K562 (cell line): ENCODE results near the gene NENF.

Source experiments
- CBFA2T2 ChIP-seq: fragments of 450-650 bp; conservative IDR thresholded peaks from 2 replicates; pipeline ENCODE4 v1.6.1; 2017; ENCODE audit warnings: mild to moderate bottlenecking
- HMG20B ChIP-seq: fragments of 250-450 bp; sonication (Bioruptor Pico); IDR thresholded peaks from 2 replicates; pipeline ENCODE4 v1.5.0; 2021; ENCODE audit warnings: mild to moderate bottlenecking
- KAT7 ChIP-seq: sonication (generic); formaldehyde crosslinking; IDR thresholded peaks from 2 replicates; pipeline ENCODE4 v1.8.0; 2022; ENCODE audit warnings: missing genetic modification reagents, mild to moderate bottlenecking, borderline replicate concordance
- ZNF274 ChIP-seq: IDR thresholded peaks from 2 replicates; pipeline ENCODE4 v1.6.1; 2011; ENCODE audit warnings: low read depth, mild to moderate bottlenecking, low read length, moderate library complexity, borderline replicate concordance
- TF ChIP-seq, protein P1 (sequence below): sonication (generic); formaldehyde crosslinking; IDR thresholded peaks from 2 replicates; pipeline ENCODE4 v1.5.0; 2020; ENCODE audit warnings: missing genetic modification reagents

DNA sequence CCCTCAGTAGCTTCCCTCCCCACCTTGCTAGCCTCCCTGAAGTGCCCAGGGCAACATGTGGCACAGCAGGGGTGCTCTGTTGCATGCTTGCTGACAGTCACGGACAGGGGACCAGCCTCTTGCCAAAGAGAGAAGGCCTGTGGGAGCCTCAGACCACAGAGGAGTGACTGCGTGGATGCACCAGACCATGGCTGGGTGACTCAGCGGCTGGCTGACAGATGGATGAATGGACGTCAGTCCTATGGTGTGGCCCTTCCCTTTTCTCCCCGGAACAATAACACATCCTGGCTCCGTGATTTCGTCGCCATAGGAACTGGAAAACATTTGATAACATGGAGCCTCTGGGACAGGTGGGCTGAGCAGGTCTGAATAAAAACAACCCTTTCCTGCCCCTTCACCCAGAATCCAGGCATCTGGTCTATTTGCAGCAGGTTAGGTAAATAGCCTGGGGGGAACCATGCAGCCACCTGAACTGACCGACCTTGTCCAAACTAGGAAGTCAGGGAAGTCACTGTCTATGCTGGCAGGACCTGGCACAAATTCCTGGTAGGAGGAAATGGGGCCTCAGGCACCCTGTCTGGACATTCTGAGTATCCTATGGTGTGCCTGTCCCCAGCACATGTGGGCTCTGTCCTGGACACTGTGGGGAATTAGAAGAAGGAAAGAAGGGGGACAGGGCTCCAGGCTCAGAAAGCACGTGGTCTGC is 53.3 kb downstream of the NENF start:
- TF ChIP-seq, protein P1, sequence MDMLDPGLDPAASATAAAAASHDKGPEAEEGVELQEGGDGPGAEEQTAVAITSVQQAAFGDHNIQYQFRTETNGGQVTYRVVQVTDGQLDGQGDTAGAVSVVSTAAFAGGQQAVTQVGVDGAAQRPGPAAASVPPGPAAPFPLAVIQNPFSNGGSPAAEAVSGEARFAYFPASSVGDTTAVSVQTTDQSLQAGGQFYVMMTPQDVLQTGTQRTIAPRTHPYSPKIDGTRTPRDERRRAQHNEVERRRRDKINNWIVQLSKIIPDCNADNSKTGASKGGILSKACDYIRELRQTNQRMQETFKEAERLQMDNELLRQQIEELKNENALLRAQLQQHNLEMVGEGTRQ (CRISPR knock-in tag): no peak; the same call in 1 of the 2 replicates
- TF ChIP-seq HMG20B (CRISPR knock-in tag): no peak
- no peak; the same call in 1 of the 2 replicates for TF ChIP-seq CBFA2T2
- TF ChIP-seq ZNF274: no peak
- TF ChIP-seq KAT7: no peak
